HG02571 (cell line): ENCODE results near the gene SEMA3B.

Experiments
- ATAC-seq: cut with Tn5 transposase; IDR thresholded peaks from one replicate; pipeline ENCODE4 v1.9.1; 2021; ENCODE audit warnings: mild to moderate bottlenecking, moderate library complexity; ENCODE audit not compliant: unreplicated experiment

SEMA3B gene

GRCh38 chr3:50292159-50293078, 23.5 kb downstream of the SEMA3B start, which contains the start of gene IFRD2:
Gene IFRD2 (minus strand): TSS chr3:50292429. CDS start chr3:50292274, 155 bp downstream.
- ATAC-seq: peak; percentile 83

- no peak for ATAC-seq
These were observed 24.3 kb downstream of the SEMA3B start for GRCh38 chr3:50293079-50293801.

- ATAC-seq: no peak
These were observed 25.1 kb downstream of the SEMA3B start for GRCh38 chr3:50294089-50294488.

- no peak for ATAC-seq
These were observed 25.8 kb downstream of the SEMA3B start for GRCh38 chr3:50294492-50295403.

GRCh38 chr3:50295553-50296431, 26.8 kb downstream of the SEMA3B start:
- ATAC-seq: no peak

GRCh38 chr3:50296721-50297383, 27.9 kb downstream of the SEMA3B start:
- no peak for ATAC-seq

- no peak for ATAC-seq
These were observed 28.4 kb downstream of the SEMA3B start for GRCh38 chr3:50297384-50297775.

- no peak for ATAC-seq
These were observed 29.2 kb downstream of the SEMA3B start for GRCh38 chr3:50297896-50298725.

GRCh38 chr3:50298836-50299637, 30.1 kb downstream of the SEMA3B start, which contains the start of the genes HYAL3 and NAA80:
Gene HYAL3 (minus strand): TSS chr3:50299405. CDS start chr3:50295602, 3,803 bp downstream.
Gene NAA80 (minus strand): TSS chr3:50299405. CDS start chr3:50297463, 1,942 bp downstream.
- peak; percentile 81 for ATAC-seq

GRCh38 chr3:50299638-50299928, 30.6 kb downstream of the SEMA3B start:
- no peak for ATAC-seq

- ATAC-seq: no peak
These were observed 31.2 kb downstream of the SEMA3B start for GRCh38 chr3:50299929-50300680.

- no peak for ATAC-seq
These were observed 31.8 kb downstream of the SEMA3B start for GRCh38 chr3:50300681-50301254.

- ATAC-seq: no peak
These were observed 33.4 kb downstream of the SEMA3B start for GRCh38 chr3:50302095-50303012.

GRCh38 chr3:50303013-50303815, 34.3 kb downstream of the SEMA3B start, which contains the start of gene HYAL1:
Gene HYAL1 (minus strand): TSS chr3:50303574. CDS start chr3:50302956, 618 bp downstream.
- ATAC-seq: no peak

- ATAC-seq: no peak
These were observed 35.7 kb downstream of the SEMA3B start for GRCh38 chr3:50304601-50305000.
